ENCODE measurements around the gene IFNGR1. TPM values are rescaled to one million over a fixed set of nuclear protein-coding genes. Genes with fewer than 3 reads are reported as not detected.

The IFNGR1 gene
- total and polyA plus RNA-seq, 4 donors, result 60.4 to 136 (median 92.4) TPM

DNA sequence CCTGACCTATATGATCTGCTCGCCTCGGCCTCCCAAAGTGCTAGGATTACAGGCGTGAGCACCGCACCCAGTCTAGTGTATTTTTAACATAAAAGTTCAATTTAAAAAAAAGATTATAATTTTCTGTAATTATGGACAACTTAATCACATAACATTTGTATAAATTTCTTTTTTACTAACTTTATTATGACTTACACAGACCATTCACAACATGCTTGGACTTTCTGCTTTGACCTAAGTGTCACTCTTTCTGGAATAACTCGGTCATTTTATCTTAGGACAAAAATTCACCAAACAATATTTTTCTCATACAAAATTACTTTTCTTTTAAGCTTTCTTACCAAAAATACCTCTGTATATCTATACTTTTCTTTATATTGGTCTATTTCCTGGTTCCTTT, 30.3 kb downstream of the IFNGR1 start:
- Histone ChIP-seq H3K27me3 (ENCODE audit: control insufficient read depth, insufficient read depth, low read length) (no peaks in the 10 kb centered on the region), H3K9me3 (ENCODE audit: control insufficient read depth, insufficient read depth, low read length) (peaks cover 8% of the 10 kb centered on the region), H3K36me3 (ENCODE audit: control insufficient read depth, insufficient read depth, low read length) (no peaks in the 10 kb centered on the region), H3K27ac (ENCODE audit: low read depth, low read length) (no peak overlapping the region), H3K4me1 (ENCODE audit: control insufficient read depth, insufficient read depth, low read length) (no peaks in the 10 kb centered on the region), H3K4me3 (ENCODE audit: low read depth, low read length) (no peak overlapping the region)
- DNase-seq (ENCODE audit: low read depth in 4 of 6, low spot score in 6 of 6), result no peak
- 71% methylated on average over 1 of the region's 5 CpGs for WGBS (ENCODE audit: insufficient coverage)

DNA sequence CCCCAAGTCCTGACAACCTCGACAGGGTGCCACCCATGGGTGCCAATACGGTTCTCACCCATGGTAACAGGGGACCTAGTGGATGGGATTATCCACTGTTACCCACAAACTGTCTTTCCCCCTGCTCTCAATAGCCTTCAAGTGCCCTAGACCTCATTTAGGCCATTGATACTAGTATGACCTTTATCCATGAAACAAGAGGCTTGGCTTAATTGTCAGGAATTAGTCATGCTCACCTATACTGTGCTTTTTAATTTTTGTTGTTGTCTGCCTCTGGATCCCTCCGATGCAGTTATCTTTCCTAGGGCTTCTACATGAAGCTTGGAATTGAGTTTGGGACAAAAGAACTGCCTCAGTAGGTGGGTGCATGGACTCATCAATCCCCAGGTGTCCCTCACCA, 33.9 kb downstream of the IFNGR1 start:
- Histone ChIP-seq H3K36me3 (ENCODE audit: control insufficient read depth, insufficient read depth, low read length) (no peaks in the 10 kb centered on the region), H3K4me3 (ENCODE audit: low read depth, low read length) (no peak overlapping the region), H3K4me1 (ENCODE audit: control insufficient read depth, insufficient read depth, low read length) (no peaks in the 10 kb centered on the region), H3K9me3 (ENCODE audit: control insufficient read depth, insufficient read depth, low read length) (peaks cover 16% of the 10 kb centered on the region), H3K27ac (ENCODE audit: low read depth, low read length) (no peak overlapping the region), H3K27me3 (ENCODE audit: control insufficient read depth, insufficient read depth, low read length) (no peaks in the 10 kb centered on the region)
- DNase-seq (ENCODE audit: low read depth in 4 of 6, low spot score in 6 of 6), result no peak
- WGBS (ENCODE audit: insufficient coverage), result 90% methylated on average over 1 of the region's 3 CpGs

DNA sequence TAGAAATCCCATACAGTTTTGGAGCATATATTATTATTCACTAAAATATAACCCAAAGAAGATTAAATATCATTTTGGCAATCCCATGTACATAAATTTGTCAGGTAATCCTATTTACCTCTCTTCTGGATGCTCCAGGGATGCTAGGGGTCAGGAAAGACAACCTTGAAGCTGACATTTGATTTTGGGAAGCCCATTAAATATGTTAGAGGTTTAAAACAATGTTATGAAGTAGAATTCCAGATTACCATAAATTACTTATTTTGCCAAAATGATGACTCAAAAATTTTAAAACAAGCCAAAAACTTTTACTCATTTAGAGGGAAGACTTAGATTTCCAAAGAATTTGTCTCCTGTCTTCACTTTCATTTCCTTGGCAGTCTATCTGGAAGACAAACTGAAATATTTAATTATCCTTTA, 36.5 kb downstream of the IFNGR1 start:
- Histone ChIP-seq H3K27ac (ENCODE audit: low read depth, low read length) (no peak overlapping the region), H3K4me3 (ENCODE audit: low read depth, low read length) (no peak overlapping the region), H3K27me3 (ENCODE audit: control insufficient read depth, insufficient read depth, low read length) (no peaks in the 10 kb centered on the region), H3K36me3 (ENCODE audit: control insufficient read depth, insufficient read depth, low read length) (no peaks in the 10 kb centered on the region), H3K4me1 (ENCODE audit: control insufficient read depth, insufficient read depth, low read length) (no peaks in the 10 kb centered on the region), H3K9me3 (ENCODE audit: control insufficient read depth, insufficient read depth, low read length) (peaks cover 11% of the 10 kb centered on the region)
- DNase-seq (ENCODE audit: low read depth in 4 of 6, low spot score in 6 of 6), result no peak

DNA sequence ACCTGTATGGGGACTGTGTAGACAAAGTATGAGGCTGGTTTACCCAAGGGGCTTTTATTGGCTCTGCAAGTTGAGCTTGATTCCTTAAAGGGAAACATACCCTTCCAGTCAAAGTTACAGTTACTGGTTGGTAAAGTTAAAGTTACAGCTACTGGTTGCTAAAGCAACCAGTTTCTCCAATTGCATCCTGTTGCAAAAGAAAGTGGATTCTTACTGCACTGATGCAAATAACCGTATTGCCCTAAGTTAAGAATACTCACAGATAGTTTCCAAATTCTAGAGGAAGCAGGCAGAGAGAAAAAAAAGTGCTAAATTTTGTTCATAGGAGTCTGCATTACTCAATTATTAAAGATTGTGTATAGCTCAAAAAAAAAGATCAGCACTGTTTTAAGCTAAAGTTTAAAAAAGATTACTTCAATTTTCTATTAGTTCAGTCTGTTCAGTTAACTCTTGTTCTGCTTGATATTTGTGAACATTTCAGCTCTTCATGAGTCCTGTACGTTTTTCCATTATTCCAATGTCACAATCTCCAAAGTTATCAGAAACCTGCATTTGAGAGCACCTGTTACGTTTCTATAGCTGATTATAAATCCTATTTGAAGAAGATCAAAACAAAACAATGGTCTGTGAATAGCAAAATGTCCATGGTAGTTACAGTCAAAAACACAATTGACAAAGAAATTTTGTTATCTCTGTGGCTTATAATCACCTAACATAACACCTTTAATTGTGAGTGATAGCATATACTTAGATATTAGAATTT, 37.1 kb downstream of the IFNGR1 start:
- no peak overlapping the region for H3K4me3 ChIP-seq (ENCODE audit: low read depth, low read length)
- H3K9me3 ChIP-seq (ENCODE audit: control insufficient read depth, insufficient read depth, low read length), result peaks cover 11% of the 10 kb centered on the region
- H3K27me3 ChIP-seq (ENCODE audit: control insufficient read depth, insufficient read depth, low read length), result no peaks in the 10 kb centered on the region
- WGBS (ENCODE audit: insufficient coverage), result 80% methylated on average over 1 of the region's 3 CpGs
- H3K4me1 ChIP-seq (ENCODE audit: control insufficient read depth, insufficient read depth, low read length), result no peaks in the 10 kb centered on the region
- H3K36me3 ChIP-seq (ENCODE audit: control insufficient read depth, insufficient read depth, low read length), result no peaks in the 10 kb centered on the region
- no peak for DNase-seq (ENCODE audit: low read depth in 4 of 6, low spot score in 6 of 6)
- H3K27ac ChIP-seq (ENCODE audit: low read depth, low read length), result no peak overlapping the region

DNA sequence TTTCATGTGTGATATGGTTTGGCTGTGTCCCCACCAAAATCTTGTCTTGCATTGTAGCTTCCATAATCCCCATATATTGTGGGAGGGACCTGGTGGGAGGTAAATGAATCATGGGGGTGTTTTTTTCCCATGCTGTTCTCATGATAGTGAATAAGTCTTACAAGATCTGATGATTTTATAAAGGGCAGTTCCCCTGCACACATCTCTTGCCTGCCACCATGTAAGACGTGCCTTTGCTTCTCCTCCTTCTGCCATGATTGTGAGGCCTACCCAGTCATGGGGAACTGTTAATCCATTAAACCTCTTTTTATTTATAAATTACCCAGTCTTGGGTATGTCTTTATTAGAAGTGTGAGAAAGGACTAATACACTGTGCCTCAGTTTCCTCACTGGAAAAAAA, 41.6 kb downstream of the IFNGR1 start:
- Histone ChIP-seq H3K4me3 (ENCODE audit: low read depth, low read length) (no peak overlapping the region), H3K9me3 (ENCODE audit: control insufficient read depth, insufficient read depth, low read length) (peaks cover 5% of the 10 kb centered on the region), H3K36me3 (ENCODE audit: control insufficient read depth, insufficient read depth, low read length) (no peaks in the 10 kb centered on the region), H3K4me1 (ENCODE audit: control insufficient read depth, insufficient read depth, low read length) (no peaks in the 10 kb centered on the region), H3K27me3 (ENCODE audit: control insufficient read depth, insufficient read depth, low read length) (no peaks in the 10 kb centered on the region), H3K27ac (ENCODE audit: low read depth, low read length) (no peak overlapping the region)
- DNase-seq (ENCODE audit: low read depth in 4 of 6, low spot score in 6 of 6), result no peak
- no CpG with 5 or more reads among the region's 1 CpG for WGBS (ENCODE audit: insufficient coverage)

DNA sequence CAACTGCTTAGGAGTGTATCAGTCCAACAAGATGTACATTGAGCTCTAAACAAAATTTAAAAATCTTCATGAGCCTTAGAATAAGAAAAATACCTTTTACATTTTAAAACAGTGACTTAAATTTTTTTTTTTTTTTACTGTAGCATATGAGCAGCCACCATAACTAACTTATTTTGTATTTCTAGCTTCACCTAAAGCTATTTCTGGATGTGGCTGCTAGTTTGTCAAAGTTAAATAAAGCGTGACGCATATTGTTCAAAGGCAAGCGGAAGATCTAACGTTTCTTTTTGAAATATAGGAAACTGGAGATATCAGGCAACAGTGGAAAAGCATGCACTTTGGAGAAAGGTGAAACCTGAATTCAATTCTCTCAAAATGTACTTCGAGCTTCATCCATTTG, 42.5 kb downstream of the IFNGR1 start:
- H3K9me3 ChIP-seq (ENCODE audit: control insufficient read depth, insufficient read depth, low read length), result peaks cover 2% of the 10 kb centered on the region
- no peak overlapping the region for H3K27ac ChIP-seq (ENCODE audit: low read depth, low read length)
- DNase-seq (ENCODE audit: low read depth in 4 of 6, low spot score in 6 of 6), result no peak
- H3K36me3 ChIP-seq (ENCODE audit: control insufficient read depth, insufficient read depth, low read length), result no peaks in the 10 kb centered on the region
- no peak overlapping the region for H3K4me3 ChIP-seq (ENCODE audit: low read depth, low read length)
- H3K4me1 ChIP-seq (ENCODE audit: control insufficient read depth, insufficient read depth, low read length), result no peaks in the 10 kb centered on the region
- WGBS (ENCODE audit: insufficient coverage), result 88% methylated on average over 4 of the region's 5 CpGs
- no peaks in the 10 kb centered on the region for H3K27me3 ChIP-seq (ENCODE audit: control insufficient read depth, insufficient read depth, low read length)

DNA sequence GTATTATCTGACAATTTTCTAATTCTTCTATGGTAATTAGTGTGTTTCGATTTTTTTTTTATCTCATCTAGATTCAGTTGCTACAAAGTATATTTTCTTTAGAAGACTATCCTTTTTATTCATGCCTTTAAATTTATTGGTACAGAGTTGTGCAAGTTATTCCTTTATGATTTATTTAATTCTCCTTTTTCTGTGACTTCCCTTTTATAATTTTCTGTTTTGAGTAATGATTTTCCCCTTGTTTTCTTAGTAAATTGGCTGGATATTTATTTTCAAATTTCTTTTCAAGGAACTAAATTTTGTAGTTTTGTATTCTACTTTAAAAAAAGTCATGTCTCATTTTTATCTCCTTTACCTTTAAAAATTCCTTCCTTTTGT, 43.3 kb downstream of the IFNGR1 start:
- DNase-seq (ENCODE audit: low read depth in 4 of 6, low spot score in 6 of 6), result no peak
- WGBS (ENCODE audit: insufficient coverage), result no CpG with 5 or more reads among the region's 1 CpG
- H3K4me1 ChIP-seq (ENCODE audit: control insufficient read depth, insufficient read depth, low read length), result no peaks in the 10 kb centered on the region
- H3K36me3 ChIP-seq (ENCODE audit: control insufficient read depth, insufficient read depth, low read length), result no peaks in the 10 kb centered on the region
- no peak overlapping the region for H3K27ac ChIP-seq (ENCODE audit: low read depth, low read length)
- no peak overlapping the region for H3K4me3 ChIP-seq (ENCODE audit: low read depth, low read length)
- no peaks in the 10 kb centered on the region for H3K9me3 ChIP-seq (ENCODE audit: control insufficient read depth, insufficient read depth, low read length)
- no peaks in the 10 kb centered on the region for H3K27me3 ChIP-seq (ENCODE audit: control insufficient read depth, insufficient read depth, low read length)

DNA sequence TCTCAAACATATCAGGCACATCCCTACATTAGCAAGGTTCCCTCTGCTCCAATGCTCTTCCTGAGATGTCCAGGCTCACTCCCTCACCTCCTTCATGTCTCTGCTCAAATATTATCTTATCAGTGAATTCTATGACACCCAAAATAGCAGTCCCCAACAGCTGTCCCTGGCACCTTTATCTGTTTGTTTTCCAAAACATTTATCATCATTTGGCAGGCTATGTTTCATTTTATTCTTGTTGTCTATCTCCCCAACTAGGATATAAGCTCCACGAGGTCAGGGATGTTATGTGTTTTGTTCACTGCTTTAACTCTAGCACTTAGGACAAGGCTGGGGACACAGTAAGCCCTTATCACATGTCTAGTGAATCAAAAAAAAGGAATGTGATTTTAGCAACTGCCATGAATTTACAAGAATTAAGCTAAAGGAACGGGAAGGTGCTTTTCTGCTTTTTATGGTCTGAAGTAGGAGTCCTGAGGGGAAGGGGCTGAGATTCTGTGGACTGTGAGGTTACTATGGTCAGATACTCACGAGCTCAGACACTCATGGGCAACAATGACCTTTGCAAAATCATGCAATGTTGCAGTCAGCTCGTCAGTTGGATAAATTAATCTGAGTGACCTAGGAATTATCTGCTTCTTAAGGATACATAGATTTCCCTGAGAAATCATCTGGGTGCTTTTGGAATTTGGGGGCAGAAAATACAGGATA, 43.9 kb downstream of the IFNGR1 start:
- Histone ChIP-seq H3K36me3 (ENCODE audit: control insufficient read depth, insufficient read depth, low read length) (no peaks in the 10 kb centered on the region), H3K9me3 (ENCODE audit: control insufficient read depth, insufficient read depth, low read length) (no peaks in the 10 kb centered on the region), H3K27me3 (ENCODE audit: control insufficient read depth, insufficient read depth, low read length) (no peaks in the 10 kb centered on the region), H3K4me1 (ENCODE audit: control insufficient read depth, insufficient read depth, low read length) (no peaks in the 10 kb centered on the region), H3K4me3 (ENCODE audit: low read depth, low read length) (no peak overlapping the region), H3K27ac (ENCODE audit: low read depth, low read length) (no peak overlapping the region)
- no peak for DNase-seq (ENCODE audit: low read depth in 4 of 6, low spot score in 6 of 6)
- 64% methylated on average over 2 of the region's 4 CpGs for WGBS (ENCODE audit: insufficient coverage)

DNA sequence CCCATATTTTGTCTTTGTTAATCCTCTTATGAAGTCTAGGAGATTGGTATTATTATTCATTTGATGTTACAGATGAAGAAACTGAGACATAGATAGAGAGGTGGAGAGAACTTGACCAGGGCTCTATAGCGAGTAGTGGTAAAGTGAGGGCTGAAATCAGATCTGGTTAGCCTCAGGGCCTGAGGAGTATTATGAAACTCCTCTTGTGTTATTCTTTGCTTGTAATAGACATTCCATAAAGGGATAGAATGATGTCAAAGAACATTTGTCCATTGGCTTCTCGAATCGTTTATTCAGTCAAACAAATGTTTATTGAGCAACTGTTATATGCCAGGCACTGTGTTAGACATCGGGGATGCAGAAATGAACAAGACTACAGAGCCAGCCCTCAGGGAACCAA, 45.7 kb downstream of the IFNGR1 start, which contains the start of gene IL22RA2:
IL22RA2 (minus strand) TSS at position 144 of the 400 bp plus-strand sequence. CDS start 11,895 bp downstream, outside the sequence.
- Histone ChIP-seq H3K27me3 (ENCODE audit: control insufficient read depth, insufficient read depth, low read length) (no peaks in the 10 kb centered on the region), H3K4me3 (ENCODE audit: low read depth, low read length) (no peak within 1 kb of the TSS), H3K27ac (ENCODE audit: low read depth, low read length) (no peak within 1 kb of the TSS), H3K36me3 (ENCODE audit: control insufficient read depth, insufficient read depth, low read length) (no peaks in the 10 kb centered on the region), H3K4me1 (ENCODE audit: control insufficient read depth, insufficient read depth, low read length) (no peaks in the 10 kb centered on the region), H3K9me3 (ENCODE audit: control insufficient read depth, insufficient read depth, low read length) (no peaks in the 10 kb centered on the region)
- DNase-seq (ENCODE audit: low read depth in 4 of 6, low spot score in 6 of 6), result no peak
- 93% methylated on average over 3 of the region's 4 CpGs for WGBS (ENCODE audit: insufficient coverage)
